HFFc6 (cell line): Measurements from ENCODE around the gene ZNF638. TPM values are rescaled to one million over a fixed set of nuclear protein-coding genes. Genes with fewer than 3 reads are reported as not detected.

Source experiments
- DNase-seq: peaks from one replicate; pipeline ENCODE4 v3.0.0-alpha.2; 2018
- H3K27ac Mint-ChIP-seq: 2 replicates; pipeline ENCODE4 v1.8.0; 2020; ENCODE audit warnings: mild to moderate bottlenecking, mixed read lengths
- H3K27me3 Mint-ChIP-seq: 2 replicates; pipeline ENCODE4 v1.8.0; 2021; ENCODE audit warnings: mild to moderate bottlenecking, moderate library complexity, mixed read lengths; ENCODE audit not compliant: insufficient read depth
- H3K36me3 Mint-ChIP-seq: 2 replicates; pipeline ENCODE4 v1.8.0; 2021; ENCODE audit warnings: low read depth, mixed read lengths
- H3K4me1 Mint-ChIP-seq: 2 replicates; pipeline ENCODE4 v1.8.0; 2020; ENCODE audit warnings: low read depth, mixed read lengths
- H3K4me3 Mint-ChIP-seq: 2 replicates; pipeline ENCODE4 v1.8.0; 2020; ENCODE audit warnings: mild to moderate bottlenecking, moderate library complexity, mixed read lengths
- H3K9me3 Mint-ChIP-seq: 2 replicates; pipeline ENCODE4 v1.8.0; 2020; ENCODE audit warnings: mild to moderate bottlenecking, mixed read lengths
- total RNA-seq, 6 experiments: library from RNA; stranded (reverse); fragmentation: NEBNext Ultra II Directional; extraction: Animal tissue kit (Norgen Biotek cat#: 25700); gene quantifications; 2 replicates in 1 of 6; 3 replicates in 5 of 6; pipeline ENCODE4 v1.2.3, GENCODE V29; 2021
- TF ChIP-seq, protein P1 (sequence below): fragments of 200-600 bp; sonication (generic); IDR thresholded peaks from 2 replicates; pipeline ENCODE4 v1.5.0; 2021; ENCODE audit warnings: antibody characterized with exemption, mild to moderate bottlenecking

Gene ZNF638
- total RNA-seq, 6 experiments from 2014 or later = 58.5 to 66.6 (median 60.6) TPM

DNA sequence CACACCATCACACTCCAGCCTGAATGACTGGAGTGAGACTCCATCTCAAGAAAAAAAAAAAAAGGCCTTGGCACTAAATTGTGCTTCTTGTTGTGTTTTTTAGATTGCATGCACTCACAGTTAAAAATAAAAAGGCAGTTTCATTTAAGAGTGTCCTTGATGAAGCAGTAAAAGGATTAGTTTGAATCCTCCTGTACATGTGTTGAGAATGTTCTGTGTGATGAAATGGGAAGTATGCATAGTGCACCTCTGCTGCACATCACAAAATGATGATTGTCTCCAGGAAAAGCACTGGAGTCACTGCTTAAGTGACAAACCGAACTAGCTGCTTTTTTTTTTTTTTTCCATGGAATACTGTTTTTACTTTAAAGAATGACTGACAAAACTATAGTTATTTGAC is 144.9 kb downstream of the ZNF638 start:
- Mint-ChIP-seq H3K27ac (no peak overlapping the region), H3K4me3 (no peak overlapping the region), H3K4me1 (peaks cover 7% of the 10 kb centered on the region), H3K27me3 (peaks cover 25% of the 10 kb centered on the region), H3K9me3 (no peaks in the 10 kb centered on the region), H3K36me3 (no peaks in the 10 kb centered on the region)
- TF ChIP-seq, protein P1, sequence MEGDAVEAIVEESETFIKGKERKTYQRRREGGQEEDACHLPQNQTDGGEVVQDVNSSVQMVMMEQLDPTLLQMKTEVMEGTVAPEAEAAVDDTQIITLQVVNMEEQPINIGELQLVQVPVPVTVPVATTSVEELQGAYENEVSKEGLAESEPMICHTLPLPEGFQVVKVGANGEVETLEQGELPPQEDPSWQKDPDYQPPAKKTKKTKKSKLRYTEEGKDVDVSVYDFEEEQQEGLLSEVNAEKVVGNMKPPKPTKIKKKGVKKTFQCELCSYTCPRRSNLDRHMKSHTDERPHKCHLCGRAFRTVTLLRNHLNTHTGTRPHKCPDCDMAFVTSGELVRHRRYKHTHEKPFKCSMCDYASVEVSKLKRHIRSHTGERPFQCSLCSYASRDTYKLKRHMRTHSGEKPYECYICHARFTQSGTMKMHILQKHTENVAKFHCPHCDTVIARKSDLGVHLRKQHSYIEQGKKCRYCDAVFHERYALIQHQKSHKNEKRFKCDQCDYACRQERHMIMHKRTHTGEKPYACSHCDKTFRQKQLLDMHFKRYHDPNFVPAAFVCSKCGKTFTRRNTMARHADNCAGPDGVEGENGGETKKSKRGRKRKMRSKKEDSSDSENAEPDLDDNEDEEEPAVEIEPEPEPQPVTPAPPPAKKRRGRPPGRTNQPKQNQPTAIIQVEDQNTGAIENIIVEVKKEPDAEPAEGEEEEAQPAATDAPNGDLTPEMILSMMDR = no peak
- no peak for DNase-seq

- TF ChIP-seq, protein P1 = no peak
- DNase-seq = no peak
- Mint-ChIP-seq H3K4me1 (0 out of 2 replicates have a peak, but pooled peaks cover 6% of the 10 kb centered on the region), H3K4me3 (no peak overlapping the region), H3K27ac (no peak overlapping the region), H3K36me3 (no peaks in the 10 kb centered on the region), H3K9me3 (no peaks in the 10 kb centered on the region), H3K27me3 (peaks cover 30% of the 10 kb centered on the region)
Observed at GRCh38 chr2:71477231-71477691, 145.7 kb downstream of the ZNF638 start.

GRCh38 chr2:71478806-71479205 is 147.2 kb downstream of the ZNF638 start:
- DNase-seq = no peak
- Mint-ChIP-seq H3K27me3 (peaks cover 34% of the 10 kb centered on the region), H3K36me3 (no peaks in the 10 kb centered on the region), H3K4me3 (no peak overlapping the region), H3K4me1 (no peaks in the 10 kb centered on the region), H3K9me3 (no peaks in the 10 kb centered on the region), H3K27ac (no peak overlapping the region)
- TF ChIP-seq, protein P1 = no peak

DNA sequence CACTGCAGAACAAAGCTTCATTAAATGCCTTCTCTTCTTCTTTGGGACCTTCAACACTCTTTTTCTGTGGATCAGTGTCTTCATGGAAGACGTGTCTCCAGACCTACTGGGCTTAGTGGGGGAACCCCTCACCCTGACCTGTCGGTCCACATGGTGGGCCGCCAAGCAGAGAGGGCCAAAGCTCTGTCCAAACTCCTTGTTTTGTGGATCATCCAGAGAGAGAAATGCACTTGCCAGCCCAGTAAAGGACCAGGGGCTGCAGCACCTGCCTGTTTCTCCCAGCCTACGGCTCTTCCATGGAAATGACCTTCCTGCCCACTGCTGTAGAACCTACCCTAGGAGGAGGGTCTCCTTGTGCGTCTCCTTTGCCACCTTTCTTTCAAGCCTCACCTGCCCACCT is 147.7 kb downstream of the ZNF638 start:
- H3K27ac Mint-ChIP-seq = no peak overlapping the region
- H3K4me3 Mint-ChIP-seq = no peak overlapping the region
- H3K4me1 Mint-ChIP-seq = no peaks in the 10 kb centered on the region
- H3K36me3 Mint-ChIP-seq = no peaks in the 10 kb centered on the region
- no peak for DNase-seq
- TF ChIP-seq, protein P1 = no peak
- H3K9me3 Mint-ChIP-seq = no peaks in the 10 kb centered on the region
- H3K27me3 Mint-ChIP-seq = peaks cover 34% of the 10 kb centered on the region

DNA sequence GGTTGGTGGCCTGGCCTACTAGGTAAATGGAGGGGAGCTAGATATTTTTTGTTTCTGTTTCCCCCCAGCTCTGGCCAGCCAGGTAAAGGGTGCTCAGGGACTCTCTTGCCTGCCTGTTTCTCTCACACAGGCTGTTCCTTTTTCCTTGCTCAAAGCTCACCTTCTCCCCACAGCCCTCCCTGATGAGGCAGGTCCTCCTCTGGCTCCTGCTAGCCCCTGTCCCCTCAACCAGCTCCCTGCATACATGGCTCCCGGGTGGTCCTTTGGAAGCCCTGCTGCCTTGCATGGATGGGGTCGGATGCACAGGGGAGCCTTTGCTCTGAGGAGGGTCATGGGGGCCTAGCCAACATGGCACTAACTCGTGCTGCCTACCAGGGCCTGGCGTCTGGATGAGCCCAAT is 149.5 kb downstream of the ZNF638 start:
- Mint-ChIP-seq H3K4me3 (no peak overlapping the region), H3K27me3 (peaks cover 35% of the 10 kb centered on the region), H3K27ac (no peak overlapping the region), H3K36me3 (no peaks in the 10 kb centered on the region), H3K4me1 (no peaks in the 10 kb centered on the region), H3K9me3 (no peaks in the 10 kb centered on the region)
- DNase-seq = no peak
- TF ChIP-seq, protein P1 = no peak

- H3K27me3 Mint-ChIP-seq = peaks cover 31% of the 10 kb centered on the region
- no peaks in the 10 kb centered on the region for H3K4me1 Mint-ChIP-seq
- DNase-seq = no peak
- H3K36me3 Mint-ChIP-seq = no peaks in the 10 kb centered on the region
- H3K27ac Mint-ChIP-seq = no peak overlapping the region
- TF ChIP-seq, protein P1 = peak; percentile 16; the same call in 1 of the 2 replicates
- H3K9me3 Mint-ChIP-seq = no peaks in the 10 kb centered on the region
- H3K4me3 Mint-ChIP-seq = no peak overlapping the region
Observed at GRCh38 chr2:71482055-71482454, 150.5 kb downstream of the ZNF638 start.
